Tibial nerve (tissue), 4 donors: ENCODE results near the gene HLA-F. TPM values are rescaled to one million over a fixed set of nuclear protein-coding genes. Genes with fewer than 3 reads are reported as not detected.

Experiments used
- DNase-seq, 2 donors: peaks; one replicate each; pipeline ENCODE4 v3.0.0-alpha.2; 2019; ENCODE audit warnings: low spot score in 2 of 2
- H3K27ac ChIP-seq, 4 donors: fragments of 200-600 bp; sonication (generic) in 3 of 4; one replicate each; pipeline ENCODE4 v1.5.1; 2017 to 2019; ENCODE audit warnings: mild to moderate bottlenecking in 1 of 4
- H3K27me3 ChIP-seq, 2 donors: fragments of 200-600 bp; sonication (generic) in 1 of 2; one replicate each; pipeline versions ENCODE4 v1.5.1 to v1.6.0; 2017 to 2019
- H3K36me3 ChIP-seq, 3 donors: fragments of 200-600 bp; sonication (generic); one replicate each; pipeline ENCODE4 v1.5.1; 2018 to 2019
- H3K4me1 ChIP-seq, 4 donors: fragments of 200-600 bp; sonication (generic) in 3 of 4; one replicate each; pipeline ENCODE4 v1.5.1; 2017 to 2019
- H3K4me3 ChIP-seq, 4 donors: fragments of 200-600 bp; sonication (generic) in 3 of 4; one replicate each; pipeline ENCODE4 v1.5.1; 2017 to 2019; ENCODE audit warnings: mild to moderate bottlenecking in 1 of 4, moderate library complexity in 1 of 4
- H3K9me3 ChIP-seq, 4 donors: fragments of 200-600 bp; sonication (generic) in 3 of 4; one replicate each; pipeline ENCODE4 v1.5.1; 2017 to 2019
- EP300 ChIP-seq, 2 donors: sonication (generic); formaldehyde crosslinking; IDR thresholded peaks; one replicate each; pipeline ENCODE4 v1.6.1; 2017; ENCODE audit warnings: antibody characterized with exemption in 2 of 2, mild to moderate bottlenecking in 1 of 2
- POLR2A ChIP-seq, 2 donors: fragments of 450-650 bp; IDR thresholded peaks; one replicate each; pipeline ENCODE4 v1.6.1; 2017; ENCODE audit warnings: antibody characterized with exemption in 2 of 2, mild to moderate bottlenecking in 2 of 2, moderate library complexity in 2 of 2
- WGBS, 2 donors: methylation state at CpG; one replicate each; pipeline ENCODE4 v1.1.5; 2018; 5-methylcytosine and 5-hydroxymethylcytosine counted together
- total RNA-seq, 4 donors: library from RNA; depleted of rRNA; stranded (reverse); fragments of >200 nt; gene quantifications; one replicate each; pipeline ENCODE4 v1.1.0, GENCODE V29; 2016
- TF ChIP-seq, protein P1 (sequence below), 5 experiments: fragments of 200-600 bp in 3 of 5; fragments of 450-650 bp in 2 of 5; sonication (generic) in 3 of 5; IDR thresholded peaks; one replicate each; pipeline ENCODE4 v1.5.1; 2016 to 2019; ENCODE audit warnings: antibody characterized with exemption in 5 of 5, mild to moderate bottlenecking in 3 of 5, moderate library complexity in 2 of 5

The HLA-F gene
- total RNA-seq, 4 donors from 2014 or later, result 63.0 to 117 (median 101) TPM

DNA sequence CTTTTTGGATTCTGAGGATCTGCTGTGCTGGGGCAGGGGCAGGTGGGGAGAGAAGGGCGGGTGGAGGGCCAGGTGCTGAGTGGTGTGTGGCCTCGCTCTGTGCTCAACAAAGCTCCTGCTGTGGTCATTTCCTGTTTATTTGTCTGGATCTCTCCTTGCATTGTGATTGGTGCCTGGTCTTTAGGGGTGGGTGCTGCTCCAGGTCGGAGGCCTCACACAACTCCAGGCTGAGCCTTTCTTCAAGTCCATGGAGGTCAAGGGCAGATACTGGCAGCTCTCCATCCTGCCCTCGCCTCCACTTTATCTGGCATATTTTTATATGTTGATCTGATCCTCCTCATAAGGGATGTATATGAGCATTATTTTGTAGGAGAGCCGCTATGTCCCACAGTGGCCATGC lies 36.2 kb downstream of the HLA-F start:
- H3K9me3 ChIP-seq, result no peaks in the 10 kb centered on the region
- DNase-seq, result no peak
- no peak overlapping the region for H3K27ac ChIP-seq
- H3K27me3 ChIP-seq, result no peaks in the 10 kb centered on the region
- no peak overlapping the region for H3K4me3 ChIP-seq
- 69 to 72% methylated on average over 5 of the region's 5 CpGs for WGBS, 2 donors
- TF ChIP-seq EP300 (IDR thresholded peaks at IDR 0.05) (no peak), POLR2A (IDR thresholded peaks at IDR 0.05) (no peak)
- TF ChIP-seq, protein P1, sequence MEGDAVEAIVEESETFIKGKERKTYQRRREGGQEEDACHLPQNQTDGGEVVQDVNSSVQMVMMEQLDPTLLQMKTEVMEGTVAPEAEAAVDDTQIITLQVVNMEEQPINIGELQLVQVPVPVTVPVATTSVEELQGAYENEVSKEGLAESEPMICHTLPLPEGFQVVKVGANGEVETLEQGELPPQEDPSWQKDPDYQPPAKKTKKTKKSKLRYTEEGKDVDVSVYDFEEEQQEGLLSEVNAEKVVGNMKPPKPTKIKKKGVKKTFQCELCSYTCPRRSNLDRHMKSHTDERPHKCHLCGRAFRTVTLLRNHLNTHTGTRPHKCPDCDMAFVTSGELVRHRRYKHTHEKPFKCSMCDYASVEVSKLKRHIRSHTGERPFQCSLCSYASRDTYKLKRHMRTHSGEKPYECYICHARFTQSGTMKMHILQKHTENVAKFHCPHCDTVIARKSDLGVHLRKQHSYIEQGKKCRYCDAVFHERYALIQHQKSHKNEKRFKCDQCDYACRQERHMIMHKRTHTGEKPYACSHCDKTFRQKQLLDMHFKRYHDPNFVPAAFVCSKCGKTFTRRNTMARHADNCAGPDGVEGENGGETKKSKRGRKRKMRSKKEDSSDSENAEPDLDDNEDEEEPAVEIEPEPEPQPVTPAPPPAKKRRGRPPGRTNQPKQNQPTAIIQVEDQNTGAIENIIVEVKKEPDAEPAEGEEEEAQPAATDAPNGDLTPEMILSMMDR (IDR thresholded peaks at IDR 0.05), result no peak
- no peaks in the 10 kb centered on the region for H3K36me3 ChIP-seq
- H3K4me1 ChIP-seq, result no peaks in the 10 kb centered on the region

GRCh38 chr6:29760328-29760727 lies 37.1 kb downstream of the HLA-F start:
- TF ChIP-seq POLR2A (IDR thresholded peaks at IDR 0.05) (no peak), EP300 (IDR thresholded peaks at IDR 0.05) (no peak)
- TF ChIP-seq, protein P1 (IDR thresholded peaks at IDR 0.05), result no peak
- H3K9me3 ChIP-seq, result no peaks in the 10 kb centered on the region
- no peaks in the 10 kb centered on the region for H3K27me3 ChIP-seq
- H3K27ac ChIP-seq, result no peak overlapping the region
- no peaks in the 10 kb centered on the region for H3K4me1 ChIP-seq
- H3K4me3 ChIP-seq, result no peak overlapping the region
- no peak for DNase-seq
- 42 to 56% methylated on average over 3 of the region's 3 CpGs for WGBS, 2 donors
- H3K36me3 ChIP-seq, result no peaks in the 10 kb centered on the region

- WGBS, 2 donors, result 40 to 61% methylated on average over 4 of the region's 4 CpGs
Measured at GRCh38 chr6:29762051-29762450, 38.8 kb downstream of the HLA-F start.

GRCh38 chr6:29762781-29763214 lies 39.6 kb downstream of the HLA-F start:
- Histone ChIP-seq H3K27me3 (no peaks in the 10 kb centered on the region), H3K4me3 (no peak overlapping the region), H3K36me3 (no peaks in the 10 kb centered on the region), H3K27ac (no peak overlapping the region), H3K9me3 (no peaks in the 10 kb centered on the region), H3K4me1 (no peaks in the 10 kb centered on the region)
- TF ChIP-seq, protein P1 (IDR thresholded peaks at IDR 0.05), result no peak
- TF ChIP-seq EP300 (IDR thresholded peaks at IDR 0.05) (no peak), POLR2A (IDR thresholded peaks at IDR 0.05) (no peak)
- DNase-seq, result no peak
- WGBS, 2 donors, result 47 to 51% methylated on average over 2 of the region's 2 CpGs

More at GRCh38 chr6:29762051-29762450, 38.8 kb downstream of the HLA-F start:
- no peaks in the 10 kb centered on the region for H3K36me3 ChIP-seq
- no peak for DNase-seq
- no peaks in the 10 kb centered on the region for H3K9me3 ChIP-seq
- TF ChIP-seq POLR2A (IDR thresholded peaks at IDR 0.05) (no peak), EP300 (IDR thresholded peaks at IDR 0.05) (no peak)
- TF ChIP-seq, protein P1 (IDR thresholded peaks at IDR 0.05), result no peak
- no peak overlapping the region for H3K27ac ChIP-seq
- H3K27me3 ChIP-seq, result no peaks in the 10 kb centered on the region
- no peak overlapping the region for H3K4me3 ChIP-seq
- H3K4me1 ChIP-seq, result no peaks in the 10 kb centered on the region

DNA sequence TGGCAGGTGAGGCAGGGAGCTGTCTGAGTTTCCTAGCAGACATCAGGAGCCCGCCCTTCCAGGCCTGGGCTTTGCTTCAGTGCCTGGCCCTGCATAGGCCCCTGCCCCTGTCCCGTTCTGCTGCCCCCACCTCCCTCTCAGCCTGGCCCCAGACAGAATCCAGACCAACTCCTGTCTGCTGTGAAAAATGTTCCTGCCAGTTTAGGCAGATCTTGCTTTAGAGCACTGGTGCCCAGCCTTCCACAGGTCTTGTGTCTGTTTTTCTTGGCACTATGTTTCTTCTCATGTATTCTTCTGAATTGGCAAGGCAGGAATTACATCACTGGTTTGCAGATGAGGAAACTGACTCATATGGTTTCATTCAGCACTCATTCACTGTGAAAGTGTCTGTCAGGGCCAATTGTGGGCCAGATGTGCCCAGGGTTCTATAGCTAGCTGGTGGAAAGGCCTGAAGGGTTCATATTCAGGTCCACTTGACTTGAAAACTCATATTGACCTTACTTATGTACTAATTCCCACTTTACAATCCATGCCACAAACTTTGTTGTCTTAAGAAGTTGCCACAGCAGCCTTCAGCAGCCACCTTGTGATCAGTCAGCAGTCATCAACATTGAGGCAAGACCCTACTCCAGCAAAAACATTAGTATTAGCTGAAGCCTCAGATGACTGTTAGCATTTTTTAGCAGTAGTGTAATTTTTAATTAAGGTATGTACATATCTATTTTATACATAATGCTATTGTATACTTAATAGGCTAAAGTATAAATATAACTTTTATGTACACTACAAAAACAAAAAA lies 40.5 kb downstream of the HLA-F start:
- no peaks in the 10 kb centered on the region for H3K36me3 ChIP-seq
- no peak overlapping the region for H3K4me3 ChIP-seq
- no peaks in the 10 kb centered on the region for H3K4me1 ChIP-seq
- H3K27me3 ChIP-seq, result no peaks in the 10 kb centered on the region
- H3K9me3 ChIP-seq, result no peaks in the 10 kb centered on the region
- no peak overlapping the region for H3K27ac ChIP-seq
- TF ChIP-seq POLR2A (IDR thresholded peaks at IDR 0.05), result no peak
- TF ChIP-seq, protein P1 (IDR thresholded peaks at IDR 0.05), result no peak
- TF ChIP-seq EP300 (IDR thresholded peaks at IDR 0.05), result no peak
- DNase-seq, result no peak
- 70 to 71% methylated on average over 2 of the region's 2 CpGs for WGBS, 2 donors
